HepG2 (cell line): Measurements from ENCODE around the gene SKIDA1. TPM values are rescaled to one million over a fixed set of nuclear protein-coding genes. Genes with fewer than 3 reads are reported as not detected.

ENCODE experiments used
- ATF7-NPFF ChIP-seq: sonication (generic); formaldehyde crosslinking; IDR thresholded peaks from 2 replicates; pipeline ENCODE4 v1.8.1; 2023; ENCODE audit warnings: mild to moderate bottlenecking, low read depth, missing genetic modification reagents, moderate library complexity
- GMEB1 ChIP-seq: sonication (generic); formaldehyde crosslinking; IDR thresholded peaks from 2 replicates; pipeline ENCODE4 v1.5.1; 2020; ENCODE audit warnings: missing genetic modification reagents, mild to moderate bottlenecking, borderline replicate concordance
- KLF16 ChIP-seq, 2 experiments: sonication (generic) in 1 of 2; formaldehyde crosslinking in 1 of 2; IDR thresholded peaks; 2 replicates each; pipeline versions ENCODE4 v1.6.1 to v1.8.0; 2016 to 2023; ENCODE audit warnings: missing genetic modification reagents in 2 of 2, missing compliant biosample characterization in 1 of 2
- NFKB2 ChIP-seq: sonication (generic); formaldehyde crosslinking; IDR thresholded peaks from 2 replicates; pipeline ENCODE4 v1.4.0; 2020; ENCODE audit warnings: missing genetic modification reagents, borderline replicate concordance
- NR1H2 ChIP-seq: sonication (generic); formaldehyde crosslinking; IDR thresholded peaks from 2 replicates; pipeline ENCODE4 v1.8.1; 2022; ENCODE audit warnings: low read depth, missing genetic modification reagents, borderline replicate concordance
- RCOR2 ChIP-seq: IDR thresholded peaks from 2 replicates; pipeline ENCODE4 v1.6.1; 2016; ENCODE audit warnings: missing biosample characterization, missing genetic modification reagents
- RNF219 ChIP-seq: sonication (generic); formaldehyde crosslinking; IDR thresholded peaks from 2 replicates; pipeline ENCODE4 v1.5.0; 2020; ENCODE audit warnings: mild to moderate bottlenecking, missing genetic modification reagents
- TCF7L2 ChIP-seq: IDR thresholded peaks from 2 replicates; pipeline ENCODE4 v1.6.1; 2011; ENCODE audit warnings: mild to moderate bottlenecking, low read depth, low read length, moderate library complexity
- ZC3H13 ChIP-seq: sonication (generic); formaldehyde crosslinking; IDR thresholded peaks from 2 replicates; pipeline ENCODE4 v1.8.1; 2023; ENCODE audit warnings: mild to moderate bottlenecking, missing genetic modification reagents, moderate library complexity
- ZHX2 ChIP-seq, 2 experiments: sonication (generic) in 1 of 2; formaldehyde crosslinking in 1 of 2; IDR thresholded peaks; 2 replicates each; pipeline versions ENCODE4 v1.6.1 to v1.9.0; 2014 to 2022; ENCODE audit warnings: antibody characterized with exemption in 1 of 2, borderline replicate concordance in 1 of 2, inconsistent platforms in 1 of 2, low read depth in 1 of 2, missing genetic modification reagents in 1 of 2
- ZNF687 ChIP-seq: sonication (generic); formaldehyde crosslinking; IDR thresholded peaks from 2 replicates; pipeline ENCODE4 v1.5.1; 2020; ENCODE audit warnings: mild to moderate bottlenecking, missing genetic modification reagents, moderate library complexity
- ZNF768 ChIP-seq: sonication (generic); formaldehyde crosslinking; IDR thresholded peaks from 2 replicates; pipeline ENCODE4 v1.4.0; 2020; ENCODE audit warnings: missing genetic modification reagents
- polyA plus RNA-seq, 8 experiments: library from polyadenylated mRNA; depleted of rRNA in 3 of 8; stranded (reverse) in 7 of 8; unstranded in 1 of 8; fragments of >200 nt; fragmentation: Illumina TruSeq in 4 of 8; extraction: Trizol in 4 of 8; gene quantifications; 2 replicates each; pipeline versions ENCODE4 v1.2.1 to v1.2.3, GENCODE V29; 2011 to 2016; ENCODE audit warnings: low read depth in 4 of 8, missing spikeins in 1 of 8, mixed read lengths in 1 of 8; ENCODE audit not compliant: insufficient read depth in 1 of 8
- total RNA-seq, 5 experiments: library from RNA; depleted of rRNA; stranded (reverse); fragments of >200 nt; fragmentation: Illumina TruSeq; extraction: Trizol; gene quantifications; 2 replicates each; pipeline ENCODE4 v1.2.3, GENCODE V29; 2016; ENCODE audit warnings: low read depth in 1 of 5

SKIDA1 gene
- total and polyA plus RNA-seq, 2 of the 13 experiments (the other 11 are each of a cell fraction or from before 2014, with no cell fraction given) = 0.73 to 1.5 TPM

GRCh38 chr10:21526860-21527597, 1.5 kb upstream of the SKIDA1 start (continued):
- TF ChIP-seq ZHX2 (IDR thresholded peaks at IDR 0.05; ENCODE audit: low read depth) (0 out of 2 replicates have a peak, but pooled peaks have one; percentile 28), ZHX2 (CRISPR knock-in tag; IDR thresholded peaks at IDR 0.05; ENCODE audit: borderline replicate concordance) (peak; percentile 91), ZNF687 (peak; percentile 70), NFKB2 (peak; percentile 93; the same call in 1 of the 2 replicates), ATF7-NPFF (CRISPR knock-in tag) (peak; percentile 48; the same call in 1 of the 2 replicates), NR1H2 (CRISPR knock-in tag) (no peak), TCF7L2 (no peak), GMEB1 (CRISPR knock-in tag) (peak; percentile 53), RCOR2 (no peak), ZNF768 (CRISPR knock-in tag) (peak; percentile 75; the same call in 1 of the 2 replicates), RNF219 (CRISPR knock-in tag) (peak; percentile 47; the same call in 1 of the 2 replicates), KLF16 (CRISPR knock-in tag; IDR thresholded peaks at IDR 0.05) (0 out of 4 replicates have a peak, but pooled peaks of 1 of the 2 experiments have one; percentile 39), ZC3H13 (CRISPR knock-in tag) (peak; percentile 67)
